Measurements from ENCODE around the gene COPE.
"Not testable (repeated sequence)": the region's sequence is repeated elsewhere in the genome, so short reads cannot be mapped to it uniquely, and the experiment has no call there.

The COPE gene

GRCh38 chr19:18919086-18919899, at the start of gene COPE, which contains the start of gene DDX49:
Gene COPE, minus strand, starts transcription at chr19:18919387. Its CDS starts 39 bp downstream, at chr19:18919348.
Gene DDX49, plus strand, starts transcription at chr19:18919715. Its CDS starts 27 bp downstream, at chr19:18919742.
- peak; percentile 100 for DNase-seq

DNA sequence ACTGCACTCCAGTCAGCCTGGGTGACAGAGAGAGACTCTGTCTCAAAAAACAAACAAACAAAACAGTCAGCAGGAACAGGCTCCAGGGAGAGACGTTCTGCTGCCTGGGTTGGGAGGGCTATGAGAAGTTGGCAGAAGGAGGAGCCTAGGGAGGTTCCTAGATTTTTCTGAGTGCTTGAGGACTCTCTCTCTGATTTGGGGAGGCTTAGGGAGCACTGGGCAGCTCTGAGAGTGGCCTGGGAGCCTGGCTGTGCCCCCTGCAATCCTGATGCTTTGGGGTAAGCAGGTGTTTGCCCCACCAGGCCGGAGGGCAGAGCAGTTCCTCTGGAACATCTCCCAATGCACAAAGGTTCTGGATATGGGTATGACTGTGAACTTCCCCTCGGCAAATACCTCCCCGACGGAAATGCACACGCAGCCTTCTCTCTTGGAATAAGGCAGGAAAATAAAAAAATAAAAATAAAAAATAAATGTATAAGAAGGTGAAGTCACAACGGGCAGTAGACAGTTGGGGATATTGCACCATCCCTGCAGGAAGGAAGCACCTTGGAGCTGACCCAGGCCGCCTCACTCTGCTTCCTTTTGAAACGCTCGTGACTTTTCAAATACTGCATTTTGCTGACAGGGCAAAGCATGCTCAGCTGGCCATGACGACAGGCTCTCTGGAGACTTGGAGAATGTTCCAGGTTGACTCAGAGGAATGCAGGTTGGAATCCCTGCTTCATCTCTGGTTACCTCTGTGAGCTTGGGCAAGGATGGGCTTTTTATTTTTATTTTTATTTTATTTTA, 48.4 kb upstream of the COPE start:
- DNase-seq: peak; percentile 61

DNA sequence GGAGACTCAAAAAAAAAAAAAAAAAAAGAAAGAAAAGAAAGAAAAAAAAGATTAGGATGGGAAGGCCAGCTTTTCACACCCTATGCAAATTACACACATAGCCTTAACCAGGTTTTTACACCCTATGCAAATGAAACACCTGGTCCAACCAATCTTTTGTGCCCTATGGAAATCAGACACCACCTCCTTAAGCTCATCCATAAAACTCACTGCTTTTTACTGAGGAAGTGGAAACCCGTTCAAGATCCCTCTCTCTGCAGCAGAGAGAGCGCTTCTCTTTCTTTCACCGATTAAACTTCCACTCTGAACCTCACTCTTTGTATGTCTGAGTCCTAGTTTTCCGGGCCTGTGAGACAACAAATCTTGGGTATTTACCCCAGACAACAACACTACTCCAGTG, 47.1 kb upstream of the COPE start:
- no peak for DNase-seq

GRCh38 chr19:18964121-18964520, 44.9 kb upstream of the COPE start:
- no peak for DNase-seq

- no peak for DNase-seq
Measured at GRCh38 chr19:18961767-18962620, 42.8 kb upstream of the COPE start.

DNA sequence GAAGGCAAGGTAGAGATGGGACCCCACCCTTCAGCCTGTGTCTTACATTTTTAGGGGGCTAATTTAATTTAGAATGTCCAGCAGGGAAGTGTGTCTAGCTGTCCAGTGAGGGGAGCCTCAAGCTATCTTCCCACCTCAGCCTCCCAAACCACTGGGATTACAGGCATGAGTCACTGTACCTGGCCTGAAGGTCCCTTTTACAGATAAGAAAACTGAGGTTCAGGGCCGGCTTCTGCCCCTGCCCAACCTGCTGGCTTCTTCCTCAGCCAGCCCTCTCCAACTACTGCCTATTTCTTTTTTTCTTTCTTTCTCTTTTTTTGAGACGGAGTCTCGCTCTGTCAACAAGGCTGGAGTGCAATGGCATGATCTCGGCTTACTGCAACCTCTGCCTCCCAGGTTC, 41.2 kb upstream of the COPE start:
- DNase-seq: no peak

GRCh38 chr19:18955042-18955441, 35.9 kb upstream of the COPE start:
- DNase-seq: no peak

- no peak for DNase-seq
Measured at GRCh38 chr19:18954094-18954493, 34.9 kb upstream of the COPE start.

GRCh38 chr19:18952364-18953003, 33.3 kb upstream of the COPE start:
- DNase-seq: not testable (repeated sequence)

DNA sequence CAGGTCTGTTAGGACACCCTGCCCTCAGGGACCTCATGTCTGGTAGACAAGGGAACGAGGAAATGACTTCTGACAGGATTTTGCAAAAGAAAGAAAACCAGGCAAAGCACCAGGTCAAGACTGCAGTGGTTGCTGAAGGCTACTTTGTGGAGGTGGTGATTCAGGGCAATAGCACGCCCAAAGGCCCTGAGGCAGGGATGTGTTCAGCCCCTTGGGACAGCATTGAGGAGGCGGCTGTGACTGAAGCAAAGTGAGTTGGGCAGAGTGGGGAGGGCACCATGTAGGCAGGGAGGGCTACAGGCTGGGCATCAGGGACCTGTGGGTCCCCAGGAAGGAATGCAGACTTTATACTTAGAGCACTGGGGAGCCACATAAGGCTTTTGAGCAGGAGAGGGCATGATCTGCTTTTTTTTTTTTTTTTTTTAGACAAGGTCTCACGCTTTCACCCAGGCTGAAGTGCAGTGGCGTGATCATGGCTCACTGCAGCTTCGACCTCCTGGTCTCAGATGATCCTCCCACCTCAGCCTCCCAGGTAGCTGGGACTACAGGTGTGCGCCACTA, 32.6 kb upstream of the COPE start:
- DNase-seq: no peak

DNA sequence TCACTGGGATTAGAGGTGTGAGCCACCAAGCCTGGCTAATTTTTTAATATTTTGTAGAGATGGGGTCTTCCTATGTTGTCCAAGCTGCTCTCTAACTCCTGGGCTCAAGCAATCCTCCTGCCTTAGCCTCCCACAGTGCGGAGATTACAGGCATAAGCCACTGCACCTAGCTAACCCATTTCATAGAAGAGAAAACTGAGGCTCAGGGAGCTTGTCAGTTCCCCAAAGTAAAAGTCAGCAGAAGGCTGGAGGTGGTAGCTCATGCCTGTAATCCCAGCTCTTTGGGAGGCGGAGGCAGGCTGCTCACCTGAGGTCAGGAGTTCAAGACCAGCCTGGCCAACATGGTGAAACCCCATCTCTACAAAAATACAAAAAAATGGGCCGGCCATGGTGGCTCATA, 30.7 kb upstream of the COPE start:
- no peak for DNase-seq

- no peak for DNase-seq
Measured at GRCh38 chr19:18948976-18949356, 29.8 kb upstream of the COPE start.

DNA sequence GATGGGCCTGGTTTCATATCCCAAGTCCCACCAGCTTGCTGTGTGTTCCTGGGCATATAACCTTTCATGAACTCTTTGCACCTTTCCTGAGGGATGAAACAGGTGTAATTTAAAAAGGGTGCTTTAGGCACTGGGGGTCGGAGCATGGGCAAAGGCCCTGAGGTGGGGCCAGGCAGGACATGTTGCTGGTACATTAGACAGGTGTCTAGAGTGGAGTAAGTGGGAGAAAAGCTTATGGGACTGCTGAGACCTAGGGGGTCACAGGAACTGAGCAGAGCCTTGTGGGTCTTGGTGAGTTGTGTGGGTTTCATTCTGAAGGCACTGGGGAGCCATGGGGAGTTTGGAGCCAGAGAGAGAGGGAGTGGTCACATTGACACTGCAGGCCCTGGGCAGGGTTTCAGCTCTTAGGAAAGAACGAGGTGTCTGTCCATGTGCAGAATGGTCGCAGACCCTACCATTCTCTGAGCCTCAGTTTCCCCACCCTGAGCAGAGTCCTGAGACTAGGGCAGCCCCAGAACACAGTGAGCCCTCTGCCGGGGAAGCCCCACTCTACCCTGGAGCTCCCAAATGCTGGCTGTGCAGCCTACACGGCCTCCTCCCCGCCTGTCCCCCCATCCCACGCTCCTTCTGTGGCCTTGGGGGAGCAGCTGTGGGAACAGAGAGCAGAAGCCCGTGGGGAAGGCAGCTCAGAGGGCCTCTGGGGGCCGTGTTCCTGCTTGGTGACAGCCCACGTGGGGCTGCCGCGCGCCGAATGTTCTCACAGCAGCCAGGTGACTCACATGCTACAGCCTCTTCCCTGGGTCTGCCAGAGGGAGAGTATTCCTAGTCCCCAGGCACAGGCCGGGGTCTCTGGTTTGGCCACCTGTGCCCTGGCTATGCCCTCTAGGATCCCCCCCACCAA, 29.1 kb upstream of the COPE start:
- DNase-seq: no peak

GRCh38 chr19:18946918-18947317, 27.7 kb upstream of the COPE start:
- DNase-seq: no peak

DNA sequence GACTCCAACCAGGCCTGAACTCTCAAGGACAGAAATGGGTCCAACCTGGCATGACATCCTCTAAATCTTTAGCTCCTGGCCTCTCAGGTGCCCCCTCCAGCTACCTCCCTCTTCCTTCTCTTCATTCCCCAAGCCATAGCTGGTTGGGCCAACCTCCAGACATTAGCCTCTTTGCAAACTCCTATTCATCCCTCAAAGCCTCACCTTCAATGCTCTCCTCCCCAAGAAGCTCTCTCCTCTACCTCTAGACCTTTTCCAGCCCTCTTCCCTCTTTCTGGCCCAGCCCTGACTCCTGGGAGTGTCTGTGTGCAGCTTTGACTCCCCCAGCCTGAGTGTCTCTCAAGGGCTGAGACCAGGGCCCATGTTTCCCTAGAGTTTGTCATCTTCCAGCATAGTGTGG, 27.1 kb upstream of the COPE start:
- DNase-seq: no peak

DNA sequence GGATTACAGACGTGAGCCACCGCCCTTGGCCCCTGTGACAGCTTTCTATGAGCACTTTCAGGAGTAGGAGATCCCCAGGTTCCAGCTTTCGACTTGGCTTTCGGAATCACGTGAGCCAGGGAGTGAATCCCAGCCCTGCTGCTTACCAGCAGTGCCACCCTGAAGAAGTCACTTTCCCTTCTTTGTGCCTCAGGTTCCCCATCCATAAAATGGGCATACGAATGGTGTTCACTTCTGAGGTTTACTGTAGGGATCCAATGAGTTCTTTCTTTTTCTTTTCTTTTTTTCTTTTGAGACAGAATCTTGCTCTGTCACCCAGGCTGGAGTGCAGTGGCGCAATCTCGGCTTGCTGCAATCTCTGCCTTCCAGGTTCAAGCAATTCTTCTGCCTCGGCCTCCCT, 26.1 kb upstream of the COPE start:
- no peak for DNase-seq

DNA sequence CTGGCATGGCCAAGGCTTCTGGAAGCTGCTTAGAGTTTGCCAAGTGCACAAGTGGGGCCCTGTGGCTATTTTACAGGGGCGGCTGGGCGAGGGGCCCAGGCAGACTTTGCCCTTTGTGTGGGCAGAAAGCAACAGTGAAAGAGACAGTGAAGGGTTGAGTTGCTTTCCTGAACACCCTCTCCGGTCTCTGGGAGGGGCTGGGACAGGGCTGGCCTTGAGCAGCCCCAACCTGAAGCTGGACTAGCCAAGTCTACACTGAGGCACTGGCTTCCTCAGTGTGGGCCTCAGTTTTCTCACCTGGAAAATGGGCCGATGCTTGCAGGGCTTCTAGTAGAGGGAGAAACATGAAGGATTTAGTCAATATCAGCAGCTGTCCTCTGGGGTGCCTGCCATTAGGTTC, 24.3 kb upstream of the COPE start:
- no peak for DNase-seq

GRCh38 chr19:18942692-18943091, 23.5 kb upstream of the COPE start:
- DNase-seq: no peak

DNA sequence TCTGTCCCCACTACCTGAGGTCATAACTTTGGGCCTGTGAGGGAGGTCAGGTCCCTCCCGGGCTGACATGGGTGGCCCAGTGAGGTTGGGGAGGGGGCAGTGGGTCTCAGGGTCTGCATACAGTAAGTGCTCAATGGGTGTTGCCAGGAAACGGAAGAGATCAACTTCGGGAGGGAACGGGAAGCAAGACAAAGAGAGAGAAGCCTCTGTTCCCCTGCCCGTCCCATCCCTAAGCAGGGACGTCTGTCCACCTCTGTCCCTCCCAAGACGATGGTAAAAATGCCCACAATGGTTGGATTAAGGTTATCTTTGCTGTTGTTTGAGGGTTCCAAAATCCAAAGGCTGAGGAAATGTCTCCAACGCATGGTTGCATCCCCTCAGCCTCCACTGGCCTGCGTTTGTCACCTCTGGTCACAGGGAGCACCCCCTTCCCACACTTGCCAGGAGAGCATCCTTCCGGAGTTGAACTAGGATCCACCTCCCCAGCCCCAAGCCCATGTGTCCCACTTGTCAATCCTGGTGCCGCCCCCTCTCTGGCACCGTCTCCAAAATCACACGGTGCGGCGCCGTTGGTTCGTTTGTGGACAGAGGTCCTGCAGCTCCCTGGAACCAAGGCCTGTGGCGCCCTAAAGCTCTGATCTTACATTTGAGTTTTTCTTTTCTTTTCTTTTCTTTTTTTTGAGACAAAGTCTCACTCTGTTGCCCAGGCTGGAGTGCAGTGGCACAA, 22.6 kb upstream of the COPE start:
- no peak for DNase-seq

All from fibroblast of upper back skin (primary cell).